ENCODE results near the gene AIFM3. TPM values are rescaled to one million over a fixed set of nuclear protein-coding genes. Genes with fewer than 3 reads are reported as not detected.

AIFM3 gene
- total and polyA plus RNA-seq, 2 of the 13 experiments (the other 11 are each of a cell fraction or from before 2014, with no cell fraction given): 9.0 to 15.3 TPM

GRCh38 chr22:20949698-20950183 lies 17.3 kb upstream of the AIFM3 start (continued):
- TF ChIP-seq, protein P1, sequence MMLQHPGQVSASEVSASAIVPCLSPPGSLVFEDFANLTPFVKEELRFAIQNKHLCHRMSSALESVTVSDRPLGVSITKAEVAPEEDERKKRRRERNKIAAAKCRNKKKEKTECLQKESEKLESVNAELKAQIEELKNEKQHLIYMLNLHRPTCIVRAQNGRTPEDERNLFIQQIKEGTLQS (CRISPR knock-in tag; IDR thresholded peaks at IDR 0.05): no peak
- no peak for TF ChIP-seq NR2F1 (CRISPR knock-in tag; IDR thresholded peaks at IDR 0.05)
- peak; percentile 67; the same call in 1 of the 2 replicates for TF ChIP-seq CREM (IDR thresholded peaks at IDR 0.05)
- no peak for TF ChIP-seq CREM (CRISPR knock-in tag; IDR thresholded peaks at IDR 0.05)
- TF ChIP-seq RBM39 (IDR thresholded peaks at IDR 0.05; ENCODE audit: low read depth, low read length, poor library complexity, severe bottlenecking): no peak
- no peak for TF ChIP-seq ZNF772 (CRISPR knock-in tag; IDR thresholded peaks at IDR 0.05)
- TF ChIP-seq, protein P2, sequence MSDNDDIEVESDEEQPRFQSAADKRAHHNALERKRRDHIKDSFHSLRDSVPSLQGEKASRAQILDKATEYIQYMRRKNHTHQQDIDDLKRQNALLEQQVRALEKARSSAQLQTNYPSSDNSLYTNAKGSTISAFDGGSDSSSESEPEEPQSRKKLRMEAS (IDR thresholded peaks at IDR 0.05): peak; percentile 53; the same call in 1 of the 2 replicates
- no peak for TF ChIP-seq SYNCRIP (IDR thresholded peaks at IDR 0.05; ENCODE audit: insufficient read depth, low read depth, low read length)
- TF ChIP-seq SIX1 (CRISPR knock-in tag; IDR thresholded peaks at IDR 0.05; ENCODE audit: borderline replicate concordance): peak; percentile 28; the same call in 1 of the 2 replicates
- TF ChIP-seq FOXK2 (IDR thresholded peaks at IDR 0.05): peak; percentile 55; the same call in 1 of the 2 replicates
- no peak for TF ChIP-seq ZBTB44 (CRISPR knock-in tag; IDR thresholded peaks at IDR 0.05)
- no peak for TF ChIP-seq SMYD3 (CRISPR knock-in tag; IDR thresholded peaks at IDR 0.05)
- TF ChIP-seq SKI (IDR thresholded peaks at IDR 0.05; ENCODE audit: partially characterized antibody): peak; percentile 58
- no peak for TF ChIP-seq ZNF670 (CRISPR knock-in tag; IDR thresholded peaks at IDR 0.05; ENCODE audit: borderline replicate concordance)
- TF ChIP-seq NAIF1 (CRISPR knock-in tag; IDR thresholded peaks at IDR 0.05; ENCODE audit: borderline replicate concordance): no peak
- TF ChIP-seq ZNF101 (CRISPR knock-in tag; IDR thresholded peaks at IDR 0.05; ENCODE audit: borderline replicate concordance, low read depth): no peak
- no peak for TF ChIP-seq ZNF543 (CRISPR knock-in tag; IDR thresholded peaks at IDR 0.05)
- no peak for TF ChIP-seq MTF2 (CRISPR knock-in tag; IDR thresholded peaks at IDR 0.05; ENCODE audit: borderline replicate concordance)
- TF ChIP-seq PHF5A (CRISPR knock-in tag; IDR thresholded peaks at IDR 0.05; ENCODE audit: low read depth, unreplicated experiment): peak; percentile 59
- TF ChIP-seq ZBTB43 (CRISPR knock-in tag; conservative IDR thresholded peaks at IDR 0.05): no peak; the same call in 1 of the 2 replicates
- no peak for TF ChIP-seq ZNF451 (CRISPR knock-in tag; IDR thresholded peaks at IDR 0.05)
- 0 out of 2 replicates have a peak, but pooled peaks have one; percentile 45 for TF ChIP-seq ZNF224 (CRISPR knock-in tag; IDR thresholded peaks at IDR 0.05)
- TF ChIP-seq ZNF260 (CRISPR knock-in tag; IDR thresholded peaks at IDR 0.05; ENCODE audit: borderline replicate concordance, low read depth): no peak
- no peak for TF ChIP-seq ZNF337 (CRISPR knock-in tag; IDR thresholded peaks at IDR 0.05; ENCODE audit: borderline replicate concordance, low read depth)
